K562 (cell line): ENCODE measurements around the gene MMP7. TPM values are rescaled to one million over a fixed set of nuclear protein-coding genes. Genes with fewer than 3 reads are reported as not detected.

Experiments used
- ATAC-seq: fragments of 200-7000 bp; cut with Tn5 transposase; 3 replicates; pipeline ENCODE4 v1.9.1; 2020; ENCODE audit warnings: moderate library complexity
- BruUV-seq: library from RNA; stranded (reverse); fragments of 400-500 nt; replicated peaks from 2 replicates; lab custom pipeline; 2021; lab: Mats Ljungman, UMichigan
- CTCF ChIA-PET: fragments of 300-600 bp; formaldehyde crosslinking; extraction: SDS; loops from one replicate; lab custom pipeline; 2021; ENCODE audit warnings: low intra/inter-chr PET ratio; lab: Yijun Ruan, JAX
- POLR2A ChIA-PET: fragments of 300-600, 350-650 bp; sonication (Branson Sonifier 250); formaldehyde crosslinking; extraction: SDS; loops from one replicate; lab custom pipeline; 2021; ENCODE audit warnings: antibody characterized with exemption, inconsistent platforms; lab: Yijun Ruan, JAX
- DNase-seq, 4 experiments: peaks; one replicate each; pipeline versions ENCODE4 v3.0.0 to v3.0.0-alpha.2; 2011 to 2018; ENCODE audit warnings: low spot score in 3 of 4, mixed read lengths in 3 of 4; ENCODE audit errors: extremely low read depth in 1 of 4
- FAIRE-seq: peaks from 2 replicates; lab custom pipeline; 2011; peaks lifted over from hg19 to GRCh38; lab: Jason Lieb, UNC
- H2AFZ ChIP-seq: 2 replicates; pipeline ENCODE4 v1.6.0; 2011; ENCODE audit warnings: low read depth, low read length, control low read depth, inconsistent platforms
- H3K27ac ChIP-seq: fragments of 200-600 bp; 3 replicates; pipeline ENCODE4 v1.8.0; 2011; ENCODE audit warnings: low read depth, mild to moderate bottlenecking, control low read depth, inconsistent platforms, low read length, moderate library complexity, mixed read lengths; ENCODE audit errors: extremely low read depth
- H3K27me3 ChIP-seq, 2 experiments: fragments of 300-600 bp in 1 of 2; 2 replicates in 1 of 2; 3 replicates in 1 of 2; pipeline versions ENCODE4 v1.6.0 to v1.8.0; 2011; ENCODE audit warnings: inconsistent platforms in 2 of 2, low read length in 2 of 2, mild to moderate bottlenecking in 1 of 2, mixed read lengths in 1 of 2, moderate library complexity in 1 of 2; ENCODE audit not compliant: control insufficient read depth in 2 of 2, insufficient read depth in 2 of 2
- H3K36me3 ChIP-seq: fragments of 300-600 bp; 3 replicates; pipeline ENCODE4 v1.8.0; 2011; ENCODE audit warnings: mild to moderate bottlenecking, low read length, inconsistent platforms; ENCODE audit not compliant: control insufficient read depth, insufficient read depth
- H3K4me1 ChIP-seq, 2 experiments: fragments of 200-600 bp in 1 of 2; replicated peaks in 1 of 2; 2 replicates in 1 of 2; 3 replicates in 1 of 2; pipeline versions ENCODE4 v1.5.1 to v1.8.0; 2011; ENCODE audit warnings: inconsistent platforms in 2 of 2, low read length in 2 of 2, mild to moderate bottlenecking in 1 of 2, mixed read lengths in 1 of 2, moderate library complexity in 1 of 2; ENCODE audit not compliant: control insufficient read depth in 2 of 2, insufficient read depth in 2 of 2
- H3K4me2 ChIP-seq: 2 replicates; pipeline ENCODE4 v1.6.1; 2011; ENCODE audit warnings: low read length, control low read depth, inconsistent platforms, mixed read lengths; ENCODE audit not compliant: insufficient read depth
- H3K4me3 ChIP-seq: fragments of 200-600 bp; sonication (generic), shearing (Covaris generic); 2 replicates; pipeline ENCODE4 v1.5.1; 2016; ENCODE audit warnings: control low read depth, inconsistent platforms
- H3K79me2 ChIP-seq: fragments of 200-600 bp; 3 replicates; pipeline ENCODE4 v1.8.0; 2011; ENCODE audit warnings: low read length, inconsistent platforms; ENCODE audit not compliant: control insufficient read depth, insufficient read depth
- H3K9ac ChIP-seq, 2 experiments: 2 replicates each; pipeline versions ENCODE4 v1.6.0 to v1.6.1; 2011; ENCODE audit warnings: low read depth in 2 of 2, low read length in 2 of 2, control low read depth in 1 of 2, inconsistent platforms in 1 of 2, mild to moderate bottlenecking in 1 of 2, mixed read lengths in 1 of 2; ENCODE audit not compliant: insufficient read depth in 1 of 2
- H3K9me1 ChIP-seq: one replicate; pipeline ENCODE4 v1.6.0; 2011; ENCODE audit warnings: inconsistent platforms, mild to moderate bottlenecking, low read length, moderate library complexity; ENCODE audit not compliant: control insufficient read depth, insufficient read depth
- H3K9me3 ChIP-seq: replicated peaks from 2 replicates; pipeline ENCODE4 v1.5.1; 2011; ENCODE audit warnings: low read depth, low read length, inconsistent platforms; ENCODE audit not compliant: control insufficient read depth, insufficient read depth
- H4K20me1 ChIP-seq: replicated peaks from 2 replicates; pipeline ENCODE4 v1.6.1; 2011; ENCODE audit warnings: low read length, inconsistent platforms, mixed read lengths; ENCODE audit not compliant: control insufficient read depth, insufficient read depth
- ARID3A ChIP-seq: IDR thresholded peaks from 2 replicates; pipeline ENCODE4 v1.6.1; 2012; ENCODE audit warnings: low read depth, low read length, improper control_type of control experiment, borderline replicate concordance
- ATF6 ChIP-seq: sonication (generic); formaldehyde crosslinking; IDR thresholded peaks from 2 replicates; pipeline ENCODE4 v1.4.0; 2020; ENCODE audit warnings: mild to moderate bottlenecking, missing genetic modification reagents
- BRD4 ChIP-seq: fragments of 200-600 bp; sonication (generic); IDR thresholded peaks from 2 replicates; pipeline ENCODE4 v1.6.1; 2017; ENCODE audit warnings: inconsistent platforms
- CBX2 ChIP-seq: fragments of 200-600 bp; sonication (generic); IDR thresholded peaks from one replicate; pipeline ENCODE4 v1.6.1; 2012; ENCODE audit warnings: mild to moderate bottlenecking, low read length, inconsistent platforms; ENCODE audit not compliant: insufficient read depth, poor library complexity, severe bottlenecking
- DDX20 ChIP-seq: fragments of 450-650 bp; IDR thresholded peaks from 2 replicates; pipeline ENCODE4 v1.6.1; 2016; ENCODE audit warnings: missing genetic modification characterization, low read depth, mild to moderate bottlenecking, missing compliant biosample characterization, moderate library complexity
- E2F3 ChIP-seq: fragments of 250-450 bp; sonication (Bioruptor Pico); IDR thresholded peaks from 2 replicates; pipeline ENCODE4 v1.4.0; 2020; ENCODE audit warnings: mild to moderate bottlenecking
- E2F4 ChIP-seq: sonication (generic); formaldehyde crosslinking; IDR thresholded peaks from 2 replicates; pipeline ENCODE4 v1.8.0; 2022; ENCODE audit warnings: mild to moderate bottlenecking, low read depth, missing genetic modification reagents
- MTA1 ChIP-seq: fragments of 450-650 bp; IDR thresholded peaks from 2 replicates; pipeline ENCODE4 v1.6.1; 2017; ENCODE audit warnings: borderline replicate concordance
- PATZ1 ChIP-seq: fragments of 250-450 bp; sonication (Bioruptor Pico); IDR thresholded peaks from 2 replicates; pipeline ENCODE4 v1.5.0; 2020; ENCODE audit warnings: mild to moderate bottlenecking, borderline replicate concordance
- RBM15 ChIP-seq: fragments of 200-400 bp; formaldehyde crosslinking; IDR thresholded peaks from 2 replicates; pipeline ENCODE4 v1.6.1; 2018; ENCODE audit warnings: mild to moderate bottlenecking, low read length, moderate library complexity; ENCODE audit not compliant: insufficient read depth
- SMARCA4 ChIP-seq: fragments of 450-650 bp; IDR thresholded peaks from 2 replicates; pipeline ENCODE4 v1.6.1; 2016
- SMARCB1 ChIP-seq: IDR thresholded peaks from 2 replicates; pipeline ENCODE4 v1.6.1; 2011; ENCODE audit warnings: improper control_type of control experiment, low read depth; ENCODE audit not compliant: insufficient read length
- SP1 ChIP-seq: sonication (generic); formaldehyde crosslinking; IDR thresholded peaks from 2 replicates; pipeline ENCODE4 v1.8.1; 2022; ENCODE audit warnings: mild to moderate bottlenecking, missing genetic modification reagents
- TAL1 ChIP-seq: fragments of 450-650 bp; IDR thresholded peaks from 2 replicates; pipeline ENCODE4 v1.6.1; 2016; ENCODE audit warnings: mild to moderate bottlenecking
- ZNF282 ChIP-seq: sonication (generic); formaldehyde crosslinking; IDR thresholded peaks from 2 replicates; pipeline ENCODE4 v1.8.1; 2023; ENCODE audit warnings: missing genetic modification reagents
- ZNF79 ChIP-seq: fragments of 250-450 bp; sonication (Bioruptor Pico); IDR thresholded peaks from 2 replicates; pipeline ENCODE4 v1.4.0; 2020; ENCODE audit warnings: low read depth, mild to moderate bottlenecking, moderate library complexity
- WGBS: fragments of 100-300 bp; shearing (Covaris generic); methylation state at CpG from one replicate; pipeline ENCODE4 v1.1.6; 2016; ENCODE audit warnings: low coverage, mixed read lengths; ENCODE audit not compliant: insufficient coverage; ENCODE audit errors: missing lambda C conversion rate; 5-methylcytosine and 5-hydroxymethylcytosine counted together
- in situ Hi-C: fragments of 300-500 bp; cut with MboI; formaldehyde crosslinking; loops from 4 replicates; pipeline ENCODE4 v1.15.0; 2018; ENCODE audit warnings: inconsistent platforms, mixed read lengths
- intact Hi-C: fragments of 100-400 bp; cut with micrococcal nuclease; formaldehyde crosslinking; loops from 2 replicates; pipeline ENCODE4 v1.14.2; 2022
- polyA plus RNA-seq, 8 experiments: library from polyadenylated mRNA; depleted of rRNA in 4 of 8; stranded (reverse) in 5 of 8; unstranded in 3 of 8; fragments of >200 nt; fragmentation: Nextera tagmentation in 2 of 8; fragmentation: Illumina TruSeq in 1 of 8; extraction: Ambion mirVana in 2 of 8; extraction: Trizol in 1 of 8; gene quantifications; 2 replicates each; pipeline versions ENCODE4 v1.2.1 to v1.2.3, GENCODE V29; 2011 to 2014; ENCODE audit warnings: inconsistent platforms in 1 of 8, missing spikeins in 1 of 8
- total RNA-seq, 7 experiments: library from RNA; depleted of rRNA in 6 of 7; stranded (reverse); fragments of >200 nt in 6 of 7; fragmentation: Illumina TruSeq in 2 of 7; extraction: Trizol in 2 of 7; gene quantifications; 2 replicates each; pipeline versions ENCODE4 v1.2.1 to v1.2.3, GENCODE V29; 2011 to 2021; ENCODE audit warnings: low replicate concordance in 1 of 7

The MMP7 gene
- total and polyA plus RNA-seq, 9 of the 15 experiments (the other 6 are each of a cell fraction or from before 2014, with no cell fraction given), result 0.13 TPM; not detected in 8

- no TSS peak for BruUV-seq
- no peaks in the 10 kb centered on the region for H3K4me1 ChIP-seq
- H2AFZ ChIP-seq, result no peak overlapping the region
- 0% methylated on average over 3 of the region's 3 CpGs for WGBS
- ATAC-seq (no peak), DNase-seq (no peak)
- no peaks in the 10 kb centered on the region for H4K20me1 ChIP-seq
- no peak overlapping the region for H3K4me3 ChIP-seq
- intact Hi-C loops, result loop anchor here (5.0 kb wide), 3 partner anchors 113 to 637 kb away; no protein-coding TSS in a partner anchor
- no peaks in the 10 kb centered on the region for H3K79me2 ChIP-seq
- H3K9ac ChIP-seq, result no peak overlapping the region
- H3K9me3 ChIP-seq, result no peaks in the 10 kb centered on the region
- no peak overlapping the region for H3K4me2 ChIP-seq
- CTCF ChIA-PET, result interaction anchor here (0.9 kb wide), 1 partner anchor 132 kb away, joined by 5 read pairs; no protein-coding TSS in a partner anchor
- in situ Hi-C loops, result loop anchor here (5.0 to 10.0 kb wide), 3 partner anchors 104 to 214 kb away; no protein-coding TSS in a partner anchor
- no peak overlapping the region for H3K27ac ChIP-seq
- TF ChIP-seq ATF6 (CRISPR knock-in tag) (no peak), ARID3A (no peak), E2F4 (CRISPR knock-in tag) (no peak), DDX20 (tag) (no peak), PATZ1 (CRISPR knock-in tag) (no peak), TAL1 (no peak), MTA1 (no peak), RBM15 (no peak), BRD4 (no peak), ZNF79 (no peak), CBX2 (no peak), SP1 (CRISPR knock-in tag) (no peak), ZNF282 (no peak), SMARCB1 (no peak), E2F3 (no peak), SMARCA4 (no peak)
- TF ChIP-seq, all 486 proteins: peak for 0
- Histone ChIP-seq H3K36me3 (no peaks in the 10 kb centered on the region), H3K9me1 (no peaks in the 10 kb centered on the region), H3K27me3 (peaks cover 4% of the 10 kb centered on the region in 2 experiments; a peak in 2 of 5 replicates)
- FAIRE-seq, result no peak
- POLR2A ChIA-PET, result interaction anchor here (0.8 kb wide), 1 partner anchor 19 kb away, joined by 3 read pairs; no protein-coding TSS in a partner anchor
Observed at GRCh38 chr11:102499151-102499550, 31.4 kb downstream of the MMP7 start.
